ENCODE measurements around the gene ECSCR. TPM values are rescaled to one million over a fixed set of nuclear protein-coding genes. Genes with fewer than 3 reads are reported as not detected.
"Not testable (repeated sequence)": the region's sequence is repeated elsewhere in the genome, so short reads cannot be mapped to it uniquely, and the experiment has no call there.

Gene ECSCR
- total RNA-seq: not detected in 2 replicates

- DNase-seq (ENCODE audit: low read depth): no peak
- no peak within 1 kb of the TSS for H3K4me3 ChIP-seq (ENCODE audit: low read depth, low read length)
- TF ChIP-seq, protein P1, sequence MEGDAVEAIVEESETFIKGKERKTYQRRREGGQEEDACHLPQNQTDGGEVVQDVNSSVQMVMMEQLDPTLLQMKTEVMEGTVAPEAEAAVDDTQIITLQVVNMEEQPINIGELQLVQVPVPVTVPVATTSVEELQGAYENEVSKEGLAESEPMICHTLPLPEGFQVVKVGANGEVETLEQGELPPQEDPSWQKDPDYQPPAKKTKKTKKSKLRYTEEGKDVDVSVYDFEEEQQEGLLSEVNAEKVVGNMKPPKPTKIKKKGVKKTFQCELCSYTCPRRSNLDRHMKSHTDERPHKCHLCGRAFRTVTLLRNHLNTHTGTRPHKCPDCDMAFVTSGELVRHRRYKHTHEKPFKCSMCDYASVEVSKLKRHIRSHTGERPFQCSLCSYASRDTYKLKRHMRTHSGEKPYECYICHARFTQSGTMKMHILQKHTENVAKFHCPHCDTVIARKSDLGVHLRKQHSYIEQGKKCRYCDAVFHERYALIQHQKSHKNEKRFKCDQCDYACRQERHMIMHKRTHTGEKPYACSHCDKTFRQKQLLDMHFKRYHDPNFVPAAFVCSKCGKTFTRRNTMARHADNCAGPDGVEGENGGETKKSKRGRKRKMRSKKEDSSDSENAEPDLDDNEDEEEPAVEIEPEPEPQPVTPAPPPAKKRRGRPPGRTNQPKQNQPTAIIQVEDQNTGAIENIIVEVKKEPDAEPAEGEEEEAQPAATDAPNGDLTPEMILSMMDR (IDR thresholded peaks at IDR 0.05; ENCODE audit: insufficient read depth, low read depth, low read length): no peak
Observed at GRCh38 chr5:139462586-139463276, at the start of gene ECSCR. Gene ECSCR, minus strand, starts transcription at chr5:139462743. Its CDS starts 73 bp downstream, at chr5:139462670.

GRCh38 chr5:139504722-139505121, 42.2 kb upstream of the ECSCR start:
- not testable (repeated sequence) for DNase-seq (ENCODE audit: low read depth); H3K4me3 ChIP-seq (ENCODE audit: low read depth, low read length)

GRCh38 chr5:139503879-139504278, 41.3 kb upstream of the ECSCR start:
- not testable (repeated sequence) for H3K4me3 ChIP-seq (ENCODE audit: low read depth, low read length); DNase-seq (ENCODE audit: low read depth)

DNA sequence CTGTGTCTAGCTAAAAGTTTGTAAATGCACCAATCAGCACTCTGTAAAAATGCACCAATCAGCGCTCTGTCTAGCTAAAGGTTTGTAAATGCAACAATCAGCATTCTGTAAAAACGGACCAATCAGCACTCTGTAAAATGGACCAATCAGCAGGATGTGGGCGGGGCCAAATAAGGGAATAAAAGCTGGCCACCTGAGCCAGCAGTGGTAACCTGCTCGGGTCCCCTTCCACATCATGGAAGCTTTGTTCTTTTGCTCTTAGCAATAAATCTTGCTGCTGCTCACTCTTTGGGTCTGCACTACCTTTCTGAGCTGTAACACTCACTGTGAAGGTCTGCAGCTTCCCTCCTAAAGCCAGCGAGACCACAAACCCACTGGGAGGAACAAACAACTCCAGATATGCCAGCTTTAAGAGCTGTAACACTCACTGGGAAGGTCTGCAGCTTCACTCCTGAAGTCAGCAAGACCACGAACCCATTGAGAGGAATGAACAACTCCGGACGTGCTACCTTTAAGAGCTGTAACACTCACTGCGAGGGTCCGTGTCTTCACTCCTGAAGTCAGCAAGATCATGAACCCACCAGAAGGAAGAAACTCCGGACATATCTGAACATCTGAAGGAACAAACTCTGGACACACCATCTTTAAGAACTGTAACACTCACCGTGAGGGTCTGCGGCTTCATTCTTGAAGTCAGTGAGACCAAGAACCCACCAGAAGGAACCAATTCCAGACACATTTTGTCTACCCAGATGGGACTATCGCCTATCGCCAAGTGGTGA, 40.7 kb upstream of the ECSCR start:
- H3K4me3 ChIP-seq (ENCODE audit: low read depth, low read length); DNase-seq (ENCODE audit: low read depth): not testable (repeated sequence)

DNA sequence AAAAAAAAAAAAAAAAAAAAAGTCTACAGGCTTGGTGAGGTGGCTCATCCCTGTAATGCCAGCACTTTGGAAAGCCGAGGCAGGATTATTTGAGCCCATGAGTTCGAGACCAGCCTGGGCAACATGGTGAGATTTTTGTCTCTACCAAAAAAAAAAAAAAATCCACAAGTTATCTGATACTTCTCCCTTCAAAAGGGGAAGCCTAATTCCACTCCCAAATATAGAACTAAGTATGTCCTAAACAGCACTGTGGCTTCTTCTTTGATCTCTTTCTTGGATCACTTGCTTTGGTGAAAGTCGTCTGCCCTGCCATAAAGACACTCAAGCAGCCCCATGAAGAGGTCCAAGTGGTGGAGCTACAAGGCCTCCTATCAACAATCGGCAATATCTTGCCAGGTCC, 38.8 kb upstream of the ECSCR start:
- TF ChIP-seq, protein P1 (IDR thresholded peaks at IDR 0.05; ENCODE audit: insufficient read depth, low read depth, low read length): no peak
- H3K4me3 ChIP-seq (ENCODE audit: low read depth, low read length): no peak overlapping the region
- no peak for DNase-seq (ENCODE audit: low read depth)

DNA sequence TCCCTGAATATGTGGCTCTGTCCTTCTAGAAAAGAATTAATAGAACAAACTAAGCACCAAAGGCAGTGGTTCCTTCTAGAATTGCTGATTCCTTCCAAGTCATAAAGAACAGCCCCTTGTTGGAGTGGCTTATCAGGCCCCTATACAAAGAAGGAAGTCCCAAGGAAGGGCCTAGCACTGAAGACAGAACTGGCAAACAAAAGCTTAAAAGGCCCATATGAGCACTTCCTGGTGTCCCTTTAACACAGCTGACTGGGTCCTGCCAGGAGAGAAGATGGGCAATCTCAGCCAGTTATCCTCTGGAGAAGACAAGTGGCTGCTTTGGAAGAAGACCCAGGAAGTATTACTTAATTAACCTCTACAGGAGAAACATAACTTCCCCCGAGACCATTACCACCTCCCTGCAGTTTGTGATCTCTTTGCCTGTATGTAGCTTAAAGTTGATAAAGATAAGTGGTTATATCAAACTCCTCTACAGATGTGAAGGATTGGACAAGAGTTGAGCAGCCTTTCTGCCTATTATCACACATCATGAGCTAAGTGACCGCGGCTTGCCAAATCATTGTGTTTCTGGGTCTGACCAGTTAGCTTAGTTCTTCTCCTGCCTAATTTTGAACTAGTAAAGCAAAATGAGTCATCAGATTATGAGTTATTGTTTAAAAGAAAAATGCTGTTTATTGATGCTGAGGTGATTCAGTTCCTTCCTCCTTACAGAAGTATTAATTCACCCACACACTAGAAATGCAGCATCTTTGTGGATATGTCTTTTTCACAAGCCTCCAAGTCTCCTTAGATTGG, 33.3 kb upstream of the ECSCR start:
- H3K4me3 ChIP-seq (ENCODE audit: low read depth, low read length): no peak overlapping the region
- DNase-seq (ENCODE audit: low read depth): peak; percentile 43
- TF ChIP-seq, protein P1 (IDR thresholded peaks at IDR 0.05; ENCODE audit: insufficient read depth, low read depth, low read length): no peak

GRCh38 chr5:139494832-139495231, 32.3 kb upstream of the ECSCR start:
- TF ChIP-seq, protein P1 (IDR thresholded peaks at IDR 0.05; ENCODE audit: insufficient read depth, low read depth, low read length): no peak
- H3K4me3 ChIP-seq (ENCODE audit: low read depth, low read length): no peak overlapping the region
- DNase-seq (ENCODE audit: low read depth): peak; percentile 63

GRCh38 chr5:139494256-139494655, 31.7 kb upstream of the ECSCR start:
- DNase-seq (ENCODE audit: low read depth): no peak
- TF ChIP-seq, protein P1 (IDR thresholded peaks at IDR 0.05; ENCODE audit: insufficient read depth, low read depth, low read length): no peak
- H3K4me3 ChIP-seq (ENCODE audit: low read depth, low read length): no peak overlapping the region

All from fibroblast of villous mesenchyme (primary cell).